ENCODE measurements around the gene NCBP2L.
A peak's percentile ranks its signal among the peaks of the same experiment; 100 is the strongest.

The NCBP2L gene

DNA sequence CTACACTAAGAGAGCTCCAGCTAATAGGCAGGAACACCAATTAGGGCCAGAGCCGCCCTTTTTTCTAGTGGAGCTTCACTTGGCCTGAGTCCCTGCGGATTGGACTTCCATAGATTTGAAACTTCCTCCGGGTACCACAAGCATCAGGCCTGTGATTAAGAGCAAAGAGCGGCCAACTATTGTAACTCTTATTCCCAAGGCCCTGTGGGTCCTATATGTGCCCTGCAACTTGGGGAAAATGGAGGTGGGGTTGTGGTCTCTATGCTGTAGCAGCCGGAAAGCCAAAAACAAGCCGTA lies at the start of gene NCBP2L:
Gene NCBP2L, plus strand, starts transcription at position 198 of the 297 bp plus-strand sequence. CDS start 16,488 bp downstream, outside the sequence.
- no peak for DNase-seq

DNA sequence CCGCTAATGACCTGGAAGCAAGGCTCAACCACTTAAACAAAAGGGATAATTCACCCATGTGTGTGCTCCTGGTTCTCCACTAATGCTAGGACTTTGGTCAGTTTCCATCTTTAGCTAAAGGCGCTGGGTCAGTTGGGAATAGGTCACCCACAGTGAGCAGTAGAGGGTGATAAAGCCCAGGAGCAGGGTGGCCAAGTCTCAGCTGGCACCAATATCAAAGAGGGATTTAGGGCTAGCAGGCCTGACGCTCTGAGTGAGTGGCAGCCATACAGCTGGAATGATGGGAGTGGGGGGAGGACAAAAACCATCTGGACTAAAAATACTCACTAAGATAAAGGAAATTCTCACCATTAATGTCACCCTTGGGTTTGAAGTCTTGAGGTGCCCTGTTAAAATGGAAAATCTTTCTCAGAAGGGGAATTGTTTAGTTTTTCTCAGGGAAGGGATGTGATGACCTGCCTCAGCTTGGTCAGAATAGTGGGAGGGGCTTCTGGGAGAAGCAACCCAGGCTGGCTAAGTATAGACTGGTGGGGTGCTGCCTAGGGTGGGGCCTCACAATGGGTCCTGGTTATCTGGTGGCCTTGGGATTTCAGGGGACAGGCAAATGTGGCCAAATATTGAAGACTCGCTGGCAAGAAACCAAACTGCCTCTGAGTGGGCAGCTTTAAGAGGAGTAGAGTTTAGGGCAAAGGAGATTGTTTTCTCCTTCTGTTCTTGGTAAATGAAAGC lies 49.0 kb upstream of the NCBP2L start:
- DNase-seq: peak in 1 of 2 experiments; percentile 5

DNA sequence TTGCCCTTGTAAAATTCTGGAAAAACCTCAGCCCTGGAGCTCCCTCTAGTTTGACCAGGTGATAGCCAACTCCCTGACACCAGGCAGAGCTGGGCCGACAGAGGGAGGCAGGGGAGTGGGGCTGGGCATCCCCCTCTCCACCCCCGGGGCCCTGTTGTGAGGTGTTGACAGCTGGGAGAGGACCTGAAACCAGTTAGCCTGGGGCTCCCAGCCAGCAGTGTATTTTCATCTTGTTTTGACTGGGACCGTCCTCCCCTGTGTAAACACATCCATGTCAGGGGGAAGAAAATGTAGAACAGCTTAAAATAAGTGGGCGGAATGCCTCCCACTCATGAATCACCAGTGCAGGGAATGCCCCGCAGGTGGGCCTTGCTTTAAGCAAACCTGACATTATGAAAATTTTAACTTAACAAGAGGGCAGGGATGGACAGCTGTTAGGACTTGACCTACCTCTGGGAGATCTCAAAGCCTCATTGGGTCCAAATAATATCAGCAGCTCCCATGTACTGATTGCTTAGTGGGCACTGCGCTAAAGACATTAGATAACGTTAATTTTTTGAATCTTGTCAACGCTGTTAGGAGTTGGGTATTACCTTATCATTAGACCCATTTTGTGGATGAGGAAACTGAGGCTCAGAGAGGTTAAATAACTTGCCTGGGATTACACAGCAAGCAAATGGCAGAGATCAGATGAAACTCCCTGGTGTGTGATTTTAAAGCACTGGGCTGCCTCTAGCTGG lies 47.8 kb upstream of the NCBP2L start:
- peak in 1 of 2 experiments; percentile 35 for DNase-seq

DNA sequence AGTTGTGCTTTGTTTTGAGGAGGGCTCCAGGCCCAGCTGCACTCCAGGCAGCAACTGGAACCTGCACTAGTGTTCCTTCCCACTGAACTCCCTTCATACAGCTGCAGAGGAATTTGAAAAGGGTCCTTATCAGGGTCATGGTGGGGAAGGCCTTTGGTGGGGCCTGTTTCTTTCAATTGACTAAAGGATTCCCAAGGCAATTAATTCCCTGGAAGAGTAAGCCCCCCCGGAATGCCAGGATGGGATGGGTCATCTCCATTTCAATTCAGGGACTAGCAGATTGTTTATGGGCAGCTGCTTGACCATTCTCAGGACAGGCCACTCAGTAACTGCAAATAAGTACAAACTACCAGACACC lies 47.3 kb upstream of the NCBP2L start:
- no peak for DNase-seq

DNA sequence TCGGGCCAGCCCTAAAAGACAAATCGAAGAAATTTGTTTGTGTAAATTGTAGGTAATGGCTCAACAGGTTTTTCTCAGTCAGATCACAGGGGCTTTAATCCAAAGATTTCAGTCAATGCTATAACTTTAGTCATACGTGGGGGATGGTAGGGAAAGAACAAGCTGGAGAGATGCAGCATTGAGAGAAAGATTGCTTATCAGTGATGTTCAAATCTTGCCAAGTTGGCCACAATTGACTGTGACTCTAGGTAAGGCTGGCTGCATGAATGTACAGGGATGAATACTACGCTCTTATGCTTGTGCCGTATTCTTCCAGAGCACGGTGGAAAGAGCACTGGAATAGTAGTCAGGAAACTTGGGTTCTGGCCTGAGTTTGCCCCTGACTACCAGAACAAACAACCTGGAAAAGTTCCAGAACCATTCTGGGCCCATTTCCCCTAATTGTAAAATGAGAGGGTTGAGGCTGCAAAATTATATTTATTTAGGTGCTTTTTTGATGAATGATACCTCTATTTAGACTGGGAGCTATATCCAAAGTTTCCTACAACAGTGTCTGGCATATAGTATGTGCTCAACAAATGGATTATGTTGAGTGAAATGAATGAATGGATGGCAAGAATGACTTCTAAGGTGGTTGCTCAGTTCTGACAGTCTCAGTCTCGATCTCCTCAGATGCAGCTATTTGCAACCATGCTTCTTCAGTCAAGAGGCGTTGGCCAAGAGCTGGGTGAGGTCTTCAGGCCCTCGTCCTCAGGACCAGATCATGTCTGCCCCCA lies 46.4 kb upstream of the NCBP2L start:
- no peak for DNase-seq

DNA sequence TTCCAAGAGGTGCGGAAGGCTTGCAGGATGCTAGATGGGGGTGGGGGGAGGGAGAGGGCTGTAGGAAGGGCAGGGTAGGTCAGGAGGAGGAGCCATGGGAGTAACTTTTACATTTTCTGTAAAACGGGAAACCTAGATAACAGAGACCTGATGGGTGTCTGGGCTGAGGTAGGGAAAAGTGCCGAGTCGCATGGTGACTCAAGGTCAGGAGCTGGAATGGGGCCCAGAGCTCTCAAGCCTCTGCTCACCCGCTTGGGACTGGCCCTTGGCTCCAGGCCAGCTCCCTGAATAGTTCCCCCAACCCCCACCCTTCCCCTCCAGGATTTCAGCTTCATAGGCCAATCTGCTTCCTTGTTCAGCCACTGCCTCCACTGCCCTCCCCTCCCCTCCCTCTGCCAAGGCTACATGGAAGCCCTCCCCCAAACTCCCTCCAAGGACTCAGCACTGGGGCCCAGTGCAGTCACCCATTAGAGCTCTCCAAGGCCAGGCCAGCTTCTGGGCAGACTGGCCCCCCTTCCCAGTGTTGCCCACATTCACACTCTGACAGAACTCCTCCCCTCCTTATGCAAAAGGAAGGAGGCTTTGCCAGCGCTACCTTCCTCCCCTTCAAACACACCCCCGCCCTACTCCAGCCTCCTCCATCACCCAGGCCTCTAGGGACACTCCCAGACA lies 45.6 kb upstream of the NCBP2L start:
- peak in 1 of 2 experiments; percentile 40 for DNase-seq

DNA sequence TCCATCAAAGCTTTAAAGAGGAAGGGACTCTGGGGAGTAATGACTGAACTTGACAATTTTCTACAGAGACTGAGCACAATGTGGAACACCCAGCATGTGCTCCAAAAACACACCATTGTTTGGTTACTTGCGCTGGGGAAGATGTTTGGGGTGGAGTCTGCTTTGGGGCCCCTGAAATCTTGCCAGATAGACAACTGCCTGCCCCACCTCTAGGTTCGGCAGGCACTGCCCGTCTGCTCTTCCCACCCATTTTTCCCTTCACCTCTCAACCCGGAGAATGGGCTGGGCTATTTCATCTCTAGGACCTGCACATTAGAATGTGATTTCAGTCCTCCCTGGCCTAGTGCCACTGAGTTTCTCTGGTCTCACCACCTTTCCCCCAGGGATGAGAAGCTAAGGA lies 43.8 kb upstream of the NCBP2L start:
- no peak for DNase-seq

DNA sequence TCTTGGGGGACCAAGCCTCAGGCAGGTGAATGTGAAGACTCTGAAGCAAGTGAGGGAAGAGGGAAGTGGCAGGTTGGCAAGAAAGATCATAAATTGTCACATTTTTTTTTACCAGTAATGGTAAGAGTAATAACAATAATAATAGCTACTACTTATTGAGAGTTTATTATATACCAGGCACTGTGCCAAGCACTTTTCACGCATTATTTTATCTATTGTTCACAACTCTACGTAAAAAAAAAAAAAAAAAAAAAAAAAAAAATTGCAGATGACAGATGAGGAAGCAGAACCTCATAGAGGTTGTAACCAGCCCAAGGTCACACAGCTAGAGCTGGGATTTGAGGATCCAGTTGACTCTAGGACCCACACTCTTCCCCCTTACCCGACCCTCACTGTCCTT lies 42.9 kb upstream of the NCBP2L start:
- no peak for DNase-seq

DNA sequence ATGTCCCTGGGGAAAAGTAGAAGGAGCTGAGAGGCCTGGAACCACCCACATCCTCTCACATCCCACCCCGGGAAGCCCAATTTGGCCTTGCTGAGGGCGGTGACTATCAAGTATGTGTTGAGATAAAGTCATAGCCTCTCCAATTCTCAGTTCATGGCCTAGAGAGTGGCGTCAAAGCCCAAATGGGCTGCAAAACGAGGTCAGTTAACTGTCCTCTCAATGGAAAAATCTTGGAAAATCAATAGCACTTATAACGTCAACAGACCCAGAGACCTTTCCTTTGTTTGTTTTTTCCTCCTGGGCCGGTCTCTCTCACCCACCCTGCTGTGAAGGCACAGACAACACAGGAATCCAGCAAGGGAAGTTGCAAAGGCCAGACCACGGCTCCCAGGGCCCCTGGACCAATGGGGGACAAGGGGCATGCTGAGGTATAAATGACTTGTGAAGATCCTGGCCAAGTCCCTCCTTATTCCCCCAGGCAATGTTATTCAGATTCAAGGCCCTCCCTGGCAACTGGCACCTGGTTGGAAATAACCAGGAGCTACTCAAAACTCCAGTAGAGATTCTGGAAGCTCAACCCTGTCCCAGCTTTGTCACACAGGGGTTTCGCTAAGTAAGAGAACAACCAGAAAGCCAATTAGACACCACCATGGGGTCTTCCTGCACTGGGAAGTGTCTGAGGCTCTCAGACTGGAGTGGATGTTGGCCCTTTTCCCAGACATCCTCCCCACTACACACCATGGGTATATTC lies 40.6 kb upstream of the NCBP2L start:
- DNase-seq: peak in 1 of 2 experiments; percentile 45

DNA sequence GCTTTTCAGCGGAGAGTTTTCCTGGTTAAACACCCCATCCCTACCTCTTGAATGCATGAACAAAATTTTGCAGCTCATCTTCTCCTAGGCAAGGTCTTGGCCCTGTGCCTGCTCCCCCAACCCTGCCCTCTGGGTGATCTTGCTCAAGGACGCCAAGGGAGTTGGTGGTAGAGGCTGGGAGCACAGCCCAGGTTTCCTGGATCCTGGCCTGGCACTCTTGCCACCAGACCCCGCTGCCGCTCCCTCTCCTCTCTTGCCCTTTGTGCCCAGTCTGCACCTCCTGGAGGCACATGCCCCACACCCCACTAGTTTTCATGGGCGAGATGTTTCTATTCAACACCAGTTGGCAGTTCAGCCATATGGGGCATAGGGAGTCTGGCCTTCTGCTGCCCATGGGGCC lies 39.3 kb upstream of the NCBP2L start:
- peak; percentile 31 to 67 for DNase-seq

DNA sequence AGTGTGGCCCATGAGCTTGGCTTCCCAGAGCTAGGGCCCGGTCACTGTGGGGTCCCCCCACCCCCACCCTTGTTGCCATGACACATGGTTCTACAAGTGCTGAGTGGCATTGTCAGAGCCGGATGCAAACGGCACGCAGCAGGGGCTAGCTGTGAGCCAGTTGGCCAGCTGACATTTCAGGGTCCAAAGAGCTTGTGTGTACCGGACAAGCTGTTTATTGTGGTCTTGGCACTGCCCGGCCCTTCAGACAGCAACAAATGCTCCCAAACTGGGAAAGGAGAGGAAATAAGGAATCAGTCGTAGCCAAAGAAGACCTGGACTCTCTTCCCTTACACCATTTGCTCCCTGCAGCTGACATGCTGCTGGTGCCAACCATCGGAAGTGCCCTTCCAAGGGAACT lies 38.8 kb upstream of the NCBP2L start:
- peak in 1 of 2 experiments; percentile 61 for DNase-seq

DNA sequence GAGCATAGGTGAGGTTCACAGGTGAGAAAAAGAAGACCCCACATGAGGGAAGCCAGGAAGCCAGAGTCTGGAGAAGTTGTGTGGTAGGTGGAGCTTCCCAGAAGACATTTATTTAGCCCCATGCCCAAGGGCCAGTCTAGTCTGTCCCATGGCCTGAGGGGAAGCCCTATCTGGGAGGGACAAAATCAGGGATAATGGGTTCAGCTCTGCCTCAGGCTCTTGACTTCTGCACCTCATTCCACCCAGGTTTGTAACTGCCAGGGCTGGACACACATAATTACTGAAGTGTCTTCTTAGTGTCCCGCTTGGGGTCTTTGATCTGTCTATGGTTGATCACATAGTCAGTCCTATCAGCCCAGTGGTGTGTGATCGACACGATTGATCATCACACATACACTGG lies 38.0 kb upstream of the NCBP2L start:
- DNase-seq: no peak

DNA sequence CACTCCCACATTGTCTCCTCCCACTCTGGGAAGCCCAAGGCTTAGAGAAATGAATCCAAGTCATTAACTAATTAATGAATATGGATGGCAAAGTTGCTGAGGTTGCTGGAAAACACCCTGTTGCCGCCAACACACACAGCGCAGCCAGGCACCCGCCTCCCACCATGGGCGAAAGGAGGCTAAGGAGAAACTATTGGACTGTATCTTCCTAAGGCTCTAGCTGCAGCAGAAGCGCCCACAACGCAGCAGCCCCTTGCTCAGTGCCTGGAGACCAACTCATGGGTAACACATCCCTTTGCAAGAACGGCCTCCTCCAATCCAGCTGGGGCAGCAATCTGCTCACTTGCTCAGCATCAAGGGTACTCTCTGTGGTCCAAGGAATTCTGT lies 36.1 kb upstream of the NCBP2L start:
- peak in 1 of 2 experiments; percentile 42 for DNase-seq

DNA sequence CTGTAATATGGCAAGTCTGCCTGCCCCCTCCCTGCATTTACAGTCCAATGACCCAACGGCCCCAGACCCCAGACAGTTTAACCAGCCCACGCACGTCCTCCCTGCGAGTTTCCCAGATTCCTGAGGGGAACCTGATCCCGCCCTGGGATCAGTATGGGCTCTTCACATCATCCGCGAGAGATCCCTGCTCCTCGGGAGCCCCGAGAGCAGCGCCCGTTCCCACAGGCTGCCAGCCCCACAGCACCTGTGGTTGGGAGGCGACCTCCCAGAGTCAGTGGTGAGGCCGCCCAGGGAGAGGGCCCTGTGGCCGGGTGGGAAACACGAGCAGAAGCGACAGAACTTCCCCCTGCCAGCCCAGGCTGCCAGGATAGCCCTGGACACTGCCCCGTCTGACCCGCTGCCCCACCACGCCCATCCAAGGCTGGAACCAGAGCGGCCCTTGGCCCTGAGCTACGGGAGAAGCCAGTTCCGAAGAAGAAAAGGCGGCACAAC lies 34.8 kb upstream of the NCBP2L start:
- DNase-seq: no peak

DNA sequence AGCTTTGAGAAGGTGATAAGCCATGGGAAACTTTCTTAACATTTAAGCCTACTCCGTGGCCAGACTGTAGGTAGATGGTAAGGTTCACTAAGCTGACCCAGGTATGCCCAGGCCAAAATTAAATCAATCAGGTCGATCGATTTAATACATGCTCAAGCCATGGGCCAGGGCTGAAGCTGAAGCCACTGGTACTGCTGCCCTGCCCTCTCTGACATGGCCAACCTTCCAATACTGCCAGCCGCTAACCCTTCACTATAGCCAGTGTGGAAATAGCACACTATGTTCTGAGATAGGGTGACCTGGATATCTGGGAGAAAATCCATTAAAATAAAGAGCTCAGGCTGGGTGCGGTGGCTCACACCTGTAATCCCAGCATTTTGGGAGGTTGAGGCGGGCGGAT lies 33.5 kb upstream of the NCBP2L start:
- DNase-seq: no peak

DNA sequence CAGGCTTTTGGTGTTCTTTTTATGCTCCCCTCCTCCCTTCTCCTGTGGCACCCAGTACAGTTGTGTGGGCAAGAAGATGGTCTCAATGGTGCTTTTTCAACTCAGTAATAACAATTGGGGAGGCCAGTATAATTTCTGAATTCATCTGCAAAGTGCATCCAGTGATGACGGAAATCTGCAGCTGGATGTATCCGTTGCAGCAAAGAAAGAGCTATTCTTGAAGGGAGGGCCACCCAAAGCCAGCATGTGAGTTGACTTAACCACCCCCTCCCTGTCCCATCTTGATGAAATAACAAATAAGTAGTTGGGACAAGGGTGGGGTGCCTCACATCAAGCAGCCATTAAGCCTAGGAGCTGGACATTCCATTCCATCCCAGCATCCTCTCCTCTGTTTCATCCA lies 32.7 kb upstream of the NCBP2L start:
- no peak for DNase-seq

DNA sequence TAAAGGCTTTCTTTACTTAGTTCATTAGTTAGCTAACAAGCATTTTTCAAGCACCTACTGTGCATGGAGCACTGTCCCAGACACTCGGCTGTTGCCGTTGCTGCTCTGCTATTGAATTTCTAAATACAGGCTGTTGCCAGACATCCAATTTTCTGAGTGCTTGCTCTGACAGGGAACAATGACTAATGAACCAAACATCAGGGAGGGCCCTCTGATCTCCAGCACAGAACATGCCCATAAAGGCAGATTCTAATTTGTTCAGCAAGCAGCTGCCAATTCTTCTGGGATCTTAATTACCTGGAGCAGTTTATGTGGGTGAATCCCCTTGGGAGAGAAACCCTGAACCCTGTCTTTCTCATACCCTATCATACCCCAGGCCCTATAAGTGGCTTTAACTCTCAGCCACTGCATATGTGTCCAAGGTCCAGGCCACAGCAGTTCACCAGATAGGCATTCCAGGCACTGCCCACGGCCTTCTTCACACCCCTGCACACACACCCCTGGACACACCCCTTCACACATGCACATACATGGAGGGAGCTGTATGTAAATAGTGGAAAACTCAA lies 29.9 kb upstream of the NCBP2L start:
- peak; percentile 22 to 74 for DNase-seq

DNA sequence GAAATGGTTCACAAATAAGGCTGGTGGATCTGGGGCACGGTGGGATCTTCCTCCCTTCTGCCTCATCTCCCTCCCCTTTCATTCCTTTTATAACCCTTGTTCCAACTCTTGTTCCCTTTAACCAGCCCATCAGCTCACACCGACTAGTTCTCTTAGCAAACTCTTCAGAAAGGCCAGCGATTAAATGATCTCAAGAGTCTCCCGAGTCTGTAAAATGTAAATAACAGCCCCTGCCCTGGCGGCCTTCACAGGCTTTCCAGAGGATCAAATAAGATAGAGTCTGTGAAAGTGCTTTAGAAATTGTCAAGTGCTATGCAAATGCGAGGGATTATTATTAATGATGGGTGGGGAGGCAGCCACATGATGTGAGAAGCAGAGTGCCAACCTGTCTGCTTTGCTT lies 29.0 kb upstream of the NCBP2L start:
- no peak for DNase-seq

DNA sequence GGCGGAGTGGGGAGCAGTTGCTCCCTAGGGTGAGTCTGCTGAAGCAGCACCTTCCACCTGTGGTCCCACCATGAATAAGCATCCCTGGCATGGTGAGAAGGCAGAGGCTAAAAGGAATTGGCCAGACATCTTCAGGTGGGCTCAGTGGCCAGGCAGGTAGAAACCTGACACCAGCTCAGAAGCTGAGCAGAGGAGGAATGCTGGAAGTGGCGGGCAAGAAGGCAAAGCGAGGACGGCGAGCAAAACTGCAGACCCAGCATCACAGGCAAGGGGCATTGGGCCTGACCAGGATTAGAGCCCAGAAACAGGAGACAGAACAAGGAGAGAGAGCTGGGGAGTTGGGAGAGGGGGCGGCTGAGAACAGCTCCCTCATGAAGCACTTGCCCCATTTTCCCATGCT lies 27.3 kb upstream of the NCBP2L start:
- DNase-seq: no peak

DNA sequence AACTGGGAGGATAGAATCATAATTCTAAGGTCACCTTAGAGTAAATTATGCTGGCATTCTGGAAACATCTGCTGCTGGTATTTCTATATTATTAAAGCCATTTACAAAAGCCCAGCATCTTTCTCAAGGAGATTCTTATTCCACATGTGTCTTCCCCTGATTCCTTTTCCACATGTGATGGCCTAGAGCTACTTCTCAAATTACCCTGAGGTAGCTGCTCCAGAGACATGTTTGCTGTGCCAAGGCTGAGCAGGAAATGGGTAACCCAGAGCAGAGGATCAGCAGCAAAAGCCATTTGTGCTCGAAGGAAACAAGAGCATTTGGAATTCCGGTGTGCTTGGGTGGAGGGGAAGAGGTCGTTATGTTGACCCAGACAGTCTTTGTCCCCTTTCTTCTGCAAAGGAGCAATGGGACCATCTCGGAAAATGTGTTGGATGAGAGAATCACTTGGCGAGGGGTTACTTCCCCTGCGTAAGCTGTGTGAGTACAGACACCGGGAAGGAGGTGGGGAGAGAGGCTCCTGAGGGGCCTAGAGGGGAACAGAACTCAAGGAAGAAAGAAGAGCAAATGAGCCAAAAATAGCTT lies 26.6 kb upstream of the NCBP2L start:
- no peak for DNase-seq

DNA sequence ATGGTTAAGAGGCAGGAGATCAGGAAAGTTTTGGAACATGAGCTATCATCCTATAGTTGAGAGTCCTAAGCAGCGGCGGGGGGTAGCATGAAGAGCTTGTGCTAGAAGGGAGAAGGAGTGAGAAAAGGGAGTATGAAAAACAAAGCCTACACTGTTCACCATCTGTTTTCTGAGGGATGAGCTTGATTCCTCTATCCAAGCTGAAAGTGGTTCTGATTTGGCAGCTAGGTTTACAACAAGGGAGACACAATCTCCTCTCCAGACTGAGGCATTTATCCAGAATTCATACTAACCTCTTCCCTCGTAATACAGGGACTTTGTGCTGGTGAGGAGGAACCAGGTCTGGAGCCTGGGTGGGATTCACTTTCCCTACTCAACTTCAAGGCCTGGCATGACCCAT lies 25.5 kb upstream of the NCBP2L start:
- no peak for DNase-seq

DNA sequence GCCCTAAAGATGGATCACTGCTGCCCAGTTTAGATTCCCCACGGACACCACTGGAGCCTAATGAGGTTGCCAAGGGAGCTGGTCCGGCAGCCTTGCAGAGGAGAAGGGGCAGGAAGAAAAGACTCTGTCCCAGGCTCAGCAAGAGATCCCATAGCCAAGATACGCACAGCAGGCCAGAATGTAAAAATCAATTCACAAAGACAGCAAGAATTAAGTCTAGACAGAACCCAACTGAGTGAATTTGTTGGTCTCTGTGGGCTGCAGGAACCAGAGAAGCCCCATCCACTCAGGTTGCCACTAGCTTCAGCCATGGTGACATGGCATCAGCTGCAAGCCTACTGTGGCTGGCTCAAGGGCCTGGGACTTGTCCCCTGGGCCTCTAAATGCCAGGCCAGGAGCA lies 24.8 kb upstream of the NCBP2L start:
- DNase-seq: no peak
